SJCRH30 (cell line): Measurements from ENCODE around the gene GTPBP10. TPM values are rescaled to one million over a fixed set of nuclear protein-coding genes. Genes with fewer than 3 reads are reported as not detected.

ENCODE experiments used
- DNase-seq, 2 experiments: peaks; one replicate each; pipeline ENCODE4 v3.0.0-alpha.2; 2015 to 2020
- H3K27ac ChIP-seq: fragments of 250-450 bp; sonication (Bioruptor Pico); 2 replicates; pipeline ENCODE4 v1.5.1; 2020; ENCODE audit warnings: mild to moderate bottlenecking, moderate library complexity
- H3K27me3 ChIP-seq: fragments of 250-450 bp; sonication (Bioruptor Pico); 2 replicates; pipeline ENCODE4 v1.5.1; 2020; ENCODE audit warnings: mild to moderate bottlenecking, moderate library complexity
- H3K36me3 ChIP-seq: fragments of 250-450 bp; sonication (Bioruptor Pico); 2 replicates; pipeline ENCODE4 v1.5.1; 2020; ENCODE audit warnings: mild to moderate bottlenecking, moderate library complexity
- H3K4me1 ChIP-seq: fragments of 250-450 bp; sonication (Bioruptor Pico); 2 replicates; pipeline ENCODE4 v1.5.1; 2020; ENCODE audit warnings: mild to moderate bottlenecking, moderate library complexity
- H3K4me3 ChIP-seq: fragments of 250-450 bp; sonication (Bioruptor Pico); 2 replicates; pipeline ENCODE4 v1.5.1; 2020; ENCODE audit warnings: mild to moderate bottlenecking, moderate library complexity
- H3K9me3 ChIP-seq: fragments of 250-450 bp; sonication (Bioruptor Pico); replicated peaks from 2 replicates; pipeline ENCODE4 v1.5.1; 2020; ENCODE audit warnings: mild to moderate bottlenecking, moderate library complexity
- total RNA-seq: library from RNA; depleted of rRNA; stranded (reverse); fragments of >200 nt; shearing (Covaris generic); gene quantifications from 2 replicates; pipeline ENCODE4 v1.2.3, GENCODE V29; 2014

The GTPBP10 gene
- total RNA-seq, 1 experiment from 2014 or later, result 22.4 TPM

DNA sequence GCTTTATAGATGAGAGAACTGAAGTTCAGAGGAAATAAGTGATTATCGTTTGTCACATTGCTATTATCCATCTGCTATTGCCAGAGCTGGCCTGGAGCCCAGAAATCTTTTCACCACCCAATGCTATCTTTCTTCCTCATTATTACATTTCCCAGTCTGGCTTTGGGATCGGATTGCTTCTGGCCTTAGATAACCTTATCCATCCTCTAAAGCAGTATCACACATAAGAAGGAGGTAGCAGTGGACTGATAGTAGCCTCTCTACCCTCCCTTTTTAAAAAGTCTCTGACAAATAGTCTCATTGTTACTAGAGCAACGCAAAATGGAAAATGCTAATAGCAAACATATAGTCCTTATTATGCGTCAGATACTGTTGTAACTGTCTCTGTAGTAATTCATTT, 55.5 kb downstream of the GTPBP10 start:
- DNase-seq, result peak; percentile 17 to 58
- no peaks in the 10 kb centered on the region for H3K27me3 ChIP-seq
- H3K4me3 ChIP-seq, result no peak overlapping the region
- no peaks in the 10 kb centered on the region for H3K9me3 ChIP-seq
- peaks cover 7% of the 10 kb centered on the region; the same call in 1 of the 2 replicates for H3K36me3 ChIP-seq
- H3K27ac ChIP-seq, result no peak overlapping the region
- H3K4me1 ChIP-seq, result peaks cover 14% of the 10 kb centered on the region

DNA sequence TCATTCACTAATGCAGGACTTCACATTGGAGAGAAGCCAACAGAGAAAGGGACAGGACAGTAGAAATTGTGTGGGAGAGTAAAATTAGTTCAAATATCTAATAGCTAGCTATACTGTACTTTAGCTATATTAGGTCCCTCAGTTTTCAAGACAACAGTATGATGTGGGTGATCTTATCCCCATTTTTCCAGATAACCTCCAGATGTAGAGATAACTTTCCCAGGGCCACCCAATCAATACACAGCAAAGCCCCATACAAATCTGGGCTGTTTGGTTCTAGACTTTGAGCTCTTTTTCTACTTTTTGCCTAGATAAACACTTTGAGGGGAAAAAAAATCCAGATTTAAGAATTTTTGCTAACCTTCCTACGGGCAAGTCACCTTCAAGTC, 56.3 kb downstream of the GTPBP10 start:
- Histone ChIP-seq H3K27ac (no peak overlapping the region), H3K4me3 (peak overlapping the region; percentile 77), H3K9me3 (no peaks in the 10 kb centered on the region), H3K27me3 (no peaks in the 10 kb centered on the region), H3K36me3 (peaks cover 10% of the 10 kb centered on the region), H3K4me1 (peaks cover 14% of the 10 kb centered on the region)
- no peak for DNase-seq

DNA sequence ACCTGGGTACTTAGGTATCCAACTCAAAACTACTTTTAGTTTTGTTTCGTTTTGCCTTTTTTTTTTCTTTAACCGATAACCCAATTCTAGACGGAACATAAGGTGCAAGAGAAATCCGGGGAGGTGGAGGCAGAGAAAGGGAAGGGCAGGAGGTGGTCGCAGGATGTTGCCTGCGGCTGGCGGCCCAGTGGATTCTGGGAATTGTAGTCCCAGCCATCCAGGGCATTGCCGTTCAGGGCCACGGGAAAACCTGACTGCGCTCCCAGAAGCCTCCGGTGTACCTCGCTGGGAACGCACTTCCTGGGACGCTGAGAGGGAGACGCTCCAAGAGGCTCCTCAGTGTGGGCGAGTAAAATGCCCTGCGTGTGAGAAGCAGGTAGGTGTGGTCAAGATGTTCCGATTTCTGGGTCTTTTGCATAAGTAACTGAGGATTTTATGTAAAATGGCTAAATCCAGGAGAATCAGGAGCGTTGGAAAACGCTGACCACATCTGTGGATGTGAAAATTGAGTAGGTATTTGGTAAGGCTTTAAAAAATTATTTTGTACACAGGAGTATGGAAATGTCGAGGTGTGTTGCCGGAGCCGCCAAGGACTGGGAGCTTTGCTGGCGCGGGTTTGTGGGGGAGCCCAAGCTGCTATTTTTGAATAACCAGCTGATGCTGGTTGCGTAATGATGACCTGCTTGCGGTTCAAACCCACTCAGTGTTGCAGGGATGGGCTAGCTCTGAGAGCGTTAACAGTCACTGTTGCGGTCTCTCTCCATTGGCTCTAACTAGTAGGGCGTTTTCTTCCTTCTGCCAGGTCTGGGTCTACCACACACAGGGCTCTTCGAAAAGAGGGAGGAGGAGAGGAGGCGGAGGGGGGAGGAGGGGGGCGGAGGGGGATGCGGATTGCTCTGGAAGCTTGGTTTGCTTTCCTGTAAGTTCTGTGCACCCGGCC, 56.9 kb downstream of the GTPBP10 start, which contains the start of gene CLDN12:
TSS of gene CLDN12 (plus strand) at position 288 of the 940 bp plus-strand sequence. CDS start 9,216 bp downstream, outside the sequence.
- Histone ChIP-seq H3K4me3 (peak within 1 kb of the TSS; percentile 77), H3K27me3 (no peaks in the 10 kb centered on the region), H3K9me3 (no peaks in the 10 kb centered on the region), H3K27ac (peak within 1 kb of the TSS; percentile 65), H3K4me1 (peaks cover 14% of the 10 kb centered on the region), H3K36me3 (peaks cover 13% of the 10 kb centered on the region)
- peak; percentile 92 to 95 for DNase-seq

DNA sequence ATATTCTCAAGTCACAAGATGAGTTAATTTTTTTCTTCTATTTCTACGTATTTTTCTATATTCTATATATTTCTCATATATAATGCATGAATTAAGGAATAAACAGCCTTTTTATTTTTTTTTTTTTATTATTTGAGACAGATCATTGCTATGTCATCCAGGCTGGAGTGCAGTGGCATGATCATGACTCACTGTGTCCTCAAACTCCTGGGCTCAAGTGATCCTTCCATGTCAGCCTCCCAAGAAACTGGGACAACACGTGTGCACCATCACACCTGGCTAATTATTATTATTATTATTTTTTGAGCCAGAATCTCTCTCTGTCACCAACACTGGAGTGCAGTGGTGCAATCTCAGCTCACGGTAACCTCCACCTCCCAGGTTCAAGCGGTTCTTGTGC, 58.3 kb downstream of the GTPBP10 start:
- H3K27me3 ChIP-seq, result no peaks in the 10 kb centered on the region
- H3K4me1 ChIP-seq, result peaks cover 14% of the 10 kb centered on the region
- no peak for DNase-seq
- no peak overlapping the region for H3K4me3 ChIP-seq
- H3K27ac ChIP-seq, result no peak overlapping the region
- peaks cover 20% of the 10 kb centered on the region for H3K36me3 ChIP-seq
- H3K9me3 ChIP-seq, result no peaks in the 10 kb centered on the region

DNA sequence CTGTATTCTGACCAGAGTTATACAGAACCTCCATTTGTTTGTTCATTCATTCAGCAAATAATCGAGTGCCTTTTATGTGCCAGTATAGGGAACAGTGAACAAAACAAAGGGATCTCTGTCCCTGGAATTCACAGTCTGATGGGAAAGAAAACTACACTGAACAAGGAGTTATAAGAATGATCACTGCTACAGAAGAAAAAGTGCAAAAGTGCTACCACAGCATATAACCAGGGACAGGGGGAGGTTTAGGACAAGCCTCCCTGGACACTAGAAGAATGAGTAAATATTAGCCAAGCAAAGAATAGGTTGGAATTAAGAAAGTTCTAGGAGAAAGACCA, 60.9 kb downstream of the GTPBP10 start:
- Histone ChIP-seq H3K36me3 (peaks cover 26% of the 10 kb centered on the region), H3K27ac (no peak overlapping the region), H3K9me3 (no peaks in the 10 kb centered on the region), H3K4me1 (peaks cover 4% of the 10 kb centered on the region), H3K27me3 (no peaks in the 10 kb centered on the region), H3K4me3 (no peak overlapping the region)
- no peak for DNase-seq

DNA sequence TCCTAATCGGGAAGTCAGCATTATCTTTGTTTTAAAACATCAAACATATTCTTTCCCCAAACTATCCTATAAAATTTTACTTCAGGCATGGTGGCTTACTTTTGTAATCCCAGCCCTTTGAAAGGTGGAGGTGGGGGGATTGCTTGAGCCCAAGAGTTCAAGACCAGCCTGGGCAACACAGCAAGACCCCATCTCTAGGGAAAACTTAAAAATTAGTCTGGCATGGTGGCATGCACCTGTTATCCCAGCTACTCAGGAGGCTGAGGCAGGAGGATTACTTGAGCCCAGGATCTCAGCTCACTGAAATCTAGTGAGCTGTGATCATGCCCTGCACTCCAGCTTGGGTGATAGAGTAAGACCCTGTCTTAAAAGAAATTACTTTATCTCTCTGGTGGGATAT, 61.6 kb downstream of the GTPBP10 start:
- Histone ChIP-seq H3K27ac (no peak overlapping the region), H3K36me3 (peaks cover 28% of the 10 kb centered on the region), H3K27me3 (no peaks in the 10 kb centered on the region), H3K9me3 (no peaks in the 10 kb centered on the region), H3K4me1 (no peaks in the 10 kb centered on the region), H3K4me3 (no peak overlapping the region)
- DNase-seq, result no peak

DNA sequence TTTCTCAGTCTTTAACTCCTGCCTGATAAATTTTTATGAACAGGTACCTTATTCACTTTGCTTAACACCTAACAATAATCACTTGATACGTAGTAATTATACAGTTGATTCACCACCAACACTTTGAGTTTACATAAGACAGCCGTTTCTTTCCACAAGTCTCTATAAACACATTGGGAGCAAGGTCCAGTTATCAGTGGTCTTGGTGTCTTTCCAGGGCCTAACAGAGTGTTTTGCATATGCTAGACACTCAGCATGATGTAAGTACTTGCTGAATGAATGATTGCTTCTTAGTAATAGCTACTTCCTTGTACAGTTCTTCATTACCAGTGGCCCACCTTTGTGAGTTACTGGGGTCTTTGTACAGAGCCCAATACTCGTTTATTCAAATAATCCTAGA, 63.2 kb downstream of the GTPBP10 start:
- no peaks in the 10 kb centered on the region for H3K27me3 ChIP-seq
- H3K27ac ChIP-seq, result no peak overlapping the region
- no peaks in the 10 kb centered on the region for H3K9me3 ChIP-seq
- DNase-seq, result no peak
- peaks cover 39% of the 10 kb centered on the region for H3K36me3 ChIP-seq
- no peaks in the 10 kb centered on the region for H3K4me1 ChIP-seq
- no peak overlapping the region for H3K4me3 ChIP-seq

DNA sequence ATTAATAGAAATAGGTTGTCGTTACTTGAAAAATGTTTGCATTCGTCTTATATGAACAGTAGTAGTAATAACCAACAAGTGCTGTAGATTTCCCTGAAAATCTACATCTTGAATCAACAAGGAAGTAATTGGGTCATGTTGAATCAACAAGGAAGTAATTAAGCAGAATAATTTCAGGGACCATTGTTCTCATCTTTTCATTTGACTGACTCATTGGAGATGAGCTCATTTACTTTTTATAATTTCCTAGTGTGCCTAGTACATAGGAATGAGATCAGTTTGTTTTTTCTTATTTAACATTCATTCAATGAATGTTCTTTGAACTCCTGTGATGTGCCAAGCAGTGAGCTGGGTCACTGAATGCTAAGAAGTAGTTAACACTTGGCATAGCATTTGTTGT, 65.0 kb downstream of the GTPBP10 start:
- DNase-seq, result no peak
- H3K9me3 ChIP-seq, result no peaks in the 10 kb centered on the region
- H3K4me1 ChIP-seq, result no peaks in the 10 kb centered on the region
- no peak overlapping the region for H3K27ac ChIP-seq
- H3K27me3 ChIP-seq, result no peaks in the 10 kb centered on the region
- peaks cover 38% of the 10 kb centered on the region for H3K36me3 ChIP-seq
- no peak overlapping the region for H3K4me3 ChIP-seq

DNA sequence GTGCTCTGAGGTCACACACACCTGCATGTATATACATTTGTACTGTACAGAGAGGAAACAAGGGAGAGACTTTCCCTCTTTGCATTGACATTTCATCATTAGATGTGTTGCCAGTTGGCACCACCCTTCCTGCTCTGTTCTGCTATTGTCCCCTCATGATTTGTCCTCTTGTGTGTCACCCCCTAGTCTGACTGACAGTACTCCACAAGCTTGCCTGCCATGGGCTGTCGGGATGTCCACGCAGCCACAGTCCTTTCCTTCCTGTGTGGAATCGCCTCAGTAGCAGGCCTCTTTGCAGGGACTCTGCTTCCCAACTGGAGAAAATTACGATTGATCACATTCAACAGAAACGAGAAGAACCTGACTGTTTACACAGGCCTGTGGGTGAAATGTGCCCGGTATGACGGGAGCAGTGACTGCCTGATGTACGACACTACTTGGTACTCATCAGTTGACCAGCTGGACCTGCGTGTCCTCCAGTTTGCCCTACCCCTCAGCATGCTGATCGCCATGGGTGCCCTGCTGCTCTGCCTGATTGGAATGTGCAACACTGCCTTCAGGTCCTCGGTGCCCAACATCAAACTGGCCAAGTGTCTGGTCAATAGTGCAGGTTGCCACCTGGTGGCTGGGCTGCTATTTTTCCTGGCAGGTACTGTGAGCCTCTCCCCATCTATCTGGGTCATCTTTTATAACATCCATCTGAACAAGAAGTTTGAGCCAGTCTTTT, 66.1 kb downstream of the GTPBP10 start:
- Histone ChIP-seq H3K4me1 (no peaks in the 10 kb centered on the region), H3K27ac (no peak overlapping the region), H3K36me3 (peaks cover 37% of the 10 kb centered on the region), H3K4me3 (no peak overlapping the region), H3K9me3 (no peaks in the 10 kb centered on the region), H3K27me3 (no peaks in the 10 kb centered on the region)
- DNase-seq, result peak in 1 of 2 experiments; percentile 18

DNA sequence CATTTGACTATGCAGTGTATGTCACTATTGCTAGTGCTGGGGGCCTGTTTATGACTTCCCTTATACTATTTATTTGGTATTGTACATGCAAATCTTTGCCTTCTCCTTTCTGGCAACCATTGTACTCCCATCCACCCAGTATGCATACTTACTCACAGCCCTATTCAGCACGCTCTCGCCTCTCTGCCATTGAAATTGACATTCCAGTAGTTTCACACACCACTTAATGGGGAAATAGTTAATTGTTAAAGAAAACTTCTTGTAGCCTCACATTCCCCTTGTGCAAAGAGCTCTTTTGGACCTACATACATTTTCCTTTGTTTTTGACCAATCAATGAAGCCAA, 66.6 kb downstream of the GTPBP10 start:
- H3K27me3 ChIP-seq, result no peaks in the 10 kb centered on the region
- H3K36me3 ChIP-seq, result peaks cover 33% of the 10 kb centered on the region
- no peaks in the 10 kb centered on the region for H3K4me1 ChIP-seq

DNA sequence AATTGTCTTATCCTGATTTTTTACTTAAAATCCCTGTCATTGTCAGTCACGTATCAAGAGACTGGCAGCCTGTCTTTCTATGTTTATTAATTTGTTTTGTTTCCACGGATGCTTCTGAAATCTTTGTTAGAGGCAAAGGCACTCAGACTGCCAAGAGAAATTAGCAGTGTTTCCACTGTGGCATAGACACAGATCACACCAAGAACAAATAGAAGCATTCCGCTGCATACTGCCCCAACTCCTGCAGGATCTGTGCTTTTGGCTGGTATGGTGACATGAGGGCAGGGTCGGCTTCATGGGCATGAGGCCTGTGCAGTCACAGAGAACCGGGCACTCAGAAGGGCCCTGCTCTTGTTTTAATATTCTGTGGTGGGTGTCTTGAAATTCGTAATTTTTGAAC, 75.1 kb downstream of the GTPBP10 start:
- DNase-seq, result no peak
- H3K36me3 ChIP-seq, result no peaks in the 10 kb centered on the region
- no peaks in the 10 kb centered on the region; the same call in 1 of the 2 replicates for H3K9me3 ChIP-seq
- H3K27me3 ChIP-seq, result no peaks in the 10 kb centered on the region
- no peak overlapping the region for H3K4me3 ChIP-seq
- no peaks in the 10 kb centered on the region for H3K4me1 ChIP-seq
- no peak overlapping the region for H3K27ac ChIP-seq

More for the DNA sequence above, 66.6 kb downstream of the GTPBP10 start:
- Histone ChIP-seq H3K9me3 (no peaks in the 10 kb centered on the region), H3K4me3 (no peak overlapping the region), H3K27ac (no peak overlapping the region)
- DNase-seq, result no peak

DNA sequence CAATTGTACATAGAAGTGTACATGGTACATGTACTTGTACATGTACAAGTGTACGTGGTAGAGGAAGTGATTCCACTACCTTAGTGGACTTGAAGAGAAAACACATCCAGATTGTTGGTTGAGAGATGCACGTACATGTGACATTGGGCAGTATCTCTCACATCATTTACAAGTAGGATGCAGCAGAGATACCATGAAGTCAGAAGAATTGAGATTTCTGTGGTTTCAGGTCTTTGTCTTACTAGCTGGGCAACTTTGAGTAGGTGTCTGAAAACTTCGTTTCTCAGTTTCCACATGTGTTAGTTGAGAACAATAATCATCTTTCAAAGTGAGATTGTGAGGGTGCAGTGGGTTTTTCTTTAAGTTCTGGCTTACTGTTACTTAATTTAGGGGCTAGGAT, 78.2 kb downstream of the GTPBP10 start:
- H3K36me3 ChIP-seq, result no peaks in the 10 kb centered on the region
- DNase-seq, result no peak
- H3K27ac ChIP-seq, result no peak overlapping the region
- no peaks in the 10 kb centered on the region for H3K27me3 ChIP-seq
- no peaks in the 10 kb centered on the region for H3K4me1 ChIP-seq
- H3K4me3 ChIP-seq, result no peak overlapping the region
- H3K9me3 ChIP-seq, result no peaks in the 10 kb centered on the region; the same call in 1 of the 2 replicates

DNA sequence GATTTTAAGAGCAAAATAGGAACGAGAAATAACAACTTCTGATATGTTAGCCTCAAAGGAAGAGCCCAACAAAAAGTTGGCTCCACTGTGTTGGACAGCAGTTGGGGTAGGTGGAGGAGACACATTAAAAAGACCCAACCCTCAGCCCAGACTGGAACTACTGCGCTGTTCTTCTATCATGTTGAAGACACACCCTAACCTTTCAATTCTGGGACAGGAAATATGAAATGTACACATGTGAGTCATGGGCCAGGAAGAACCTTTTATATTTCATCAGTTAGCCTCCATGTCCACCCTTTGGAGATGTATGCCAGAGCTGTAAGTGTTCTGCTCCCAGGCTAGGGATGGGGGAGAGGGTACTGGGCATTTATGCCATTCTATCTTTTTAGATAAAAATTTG, 78.9 kb downstream of the GTPBP10 start:
- Histone ChIP-seq H3K9me3 (no peaks in the 10 kb centered on the region; the same call in 1 of the 2 replicates), H3K27me3 (no peaks in the 10 kb centered on the region), H3K4me3 (no peak overlapping the region), H3K27ac (no peak overlapping the region), H3K4me1 (peaks cover 2% of the 10 kb centered on the region), H3K36me3 (no peaks in the 10 kb centered on the region)
- DNase-seq, result no peak

DNA sequence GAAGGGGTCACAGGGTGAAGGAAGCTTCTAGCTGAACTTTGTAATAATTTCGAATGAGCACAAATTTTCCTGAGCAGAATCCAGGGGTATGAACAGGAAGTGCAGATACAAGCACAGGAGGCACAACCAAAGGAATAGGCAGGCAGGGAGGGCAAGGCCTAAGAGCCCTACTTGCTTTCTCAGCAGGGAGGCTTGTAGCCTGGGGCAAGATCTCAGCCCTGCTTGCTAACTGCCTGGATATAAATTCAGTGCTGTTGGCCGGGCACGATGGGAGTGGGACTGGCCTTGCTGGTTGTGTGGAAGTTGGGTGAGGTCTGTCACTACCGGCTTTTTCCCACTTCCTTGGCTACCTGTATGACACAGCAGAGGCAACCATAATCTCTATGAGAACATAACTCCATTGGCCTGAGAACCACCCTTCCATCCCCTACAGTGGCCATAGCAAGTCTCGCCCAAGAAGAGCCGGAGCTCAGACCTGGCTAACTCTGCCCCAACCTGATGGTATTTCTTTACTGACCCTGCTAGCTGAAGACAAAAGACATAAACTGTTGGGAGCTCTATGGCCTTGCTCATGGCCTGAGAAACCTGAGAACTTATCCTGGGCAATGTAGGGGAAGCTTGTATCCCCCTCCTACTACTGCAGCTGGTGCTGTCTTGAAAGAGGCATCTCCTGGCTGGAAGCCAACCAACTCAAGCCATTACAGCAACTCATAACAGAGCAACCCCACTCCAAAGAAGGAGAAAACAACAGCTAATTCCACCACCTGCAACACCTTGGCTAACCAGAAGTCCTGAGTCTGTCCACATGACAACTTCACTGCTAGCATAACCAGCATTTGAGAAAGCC, 84.3 kb downstream of the GTPBP10 start:
- peak; percentile 90 to 97 for DNase-seq
- Histone ChIP-seq H3K4me1 (peaks cover 8% of the 10 kb centered on the region), H3K9me3 (peaks cover 15% of the 10 kb centered on the region), H3K4me3 (no peak overlapping the region), H3K27me3 (no peaks in the 10 kb centered on the region), H3K27ac (peak overlapping the region; percentile 33), H3K36me3 (no peaks in the 10 kb centered on the region)
